SU-DHL-6 (cell line): ENCODE measurements around the gene SYNJ1.
"Not testable (repeated sequence)": the region's sequence is repeated elsewhere in the genome, so short reads cannot be mapped to it uniquely, and the experiment has no call there.

Source experiments
- H2AFZ ChIP-seq: fragments of 200-600 bp; sonication (generic); 2 replicates; pipeline ENCODE4 v1.6.1; 2014; ENCODE audit warnings: low read depth, mild to moderate bottlenecking, moderate library complexity, mixed read lengths, antibody characterized with exemption, low read length; ENCODE audit not compliant: severe bottlenecking
- H3F3A ChIP-seq: fragments of 200-600 bp; shearing (Covaris generic); 2 replicates; pipeline ENCODE4 v1.6.0; 2016; ENCODE audit warnings: antibody characterized with exemption, mild to moderate bottlenecking; ENCODE audit not compliant: insufficient read depth
- H3K27ac ChIP-seq: fragments of 200-600 bp; sonication (generic); 2 replicates; pipeline ENCODE4 v1.5.1; 2016; ENCODE audit warnings: low read depth, mild to moderate bottlenecking, low read length, moderate library complexity, mixed read lengths
- H3K27me3 ChIP-seq: fragments of 200-600 bp; sonication (generic), shearing (Covaris generic); 2 replicates; pipeline ENCODE4 v1.6.0; 2014; ENCODE audit warnings: mild to moderate bottlenecking, low read length
- H3K36me3 ChIP-seq: fragments of 200-600 bp; sonication (generic); 2 replicates; pipeline ENCODE4 v1.6.1; 2014; ENCODE audit warnings: mild to moderate bottlenecking, low read length, mixed read lengths
- H3K4me2 ChIP-seq: fragments of 300-600, 200-600 bp; shearing (Covaris generic), sonication (generic); 2 replicates; pipeline ENCODE4 v1.6.0; 2014; ENCODE audit warnings: low read length, low read depth, mild to moderate bottlenecking; ENCODE audit not compliant: poor library complexity, severe bottlenecking
- H3K4me3 ChIP-seq: fragments of 200-600 bp; sonication (generic); 2 replicates; pipeline ENCODE4 v1.5.1; 2014; ENCODE audit warnings: antibody characterized with exemption, low read length, mild to moderate bottlenecking, mixed read lengths; ENCODE audit not compliant: insufficient read depth, poor library complexity, severe bottlenecking
- H3K79me2 ChIP-seq: fragments of 200-600 bp; sonication (generic); 2 replicates; pipeline ENCODE4 v1.6.1; 2014; ENCODE audit warnings: mild to moderate bottlenecking, low read length, moderate library complexity; ENCODE audit not compliant: insufficient read depth
- H3K9ac ChIP-seq: fragments of 200-600 bp; sonication (generic); 2 replicates; pipeline ENCODE4 v1.7.0; 2014; ENCODE audit warnings: mild to moderate bottlenecking, low read length
- H3K9me2 ChIP-seq: fragments of 200-600 bp; sonication (generic); replicated peaks from 2 replicates; pipeline ENCODE4 v1.6.1; 2014; ENCODE audit warnings: low read length; ENCODE audit not compliant: insufficient read depth
- H3K9me3 ChIP-seq: fragments of 200-600 bp; sonication (generic); 2 replicates; pipeline ENCODE4 v1.6.1; 2014; ENCODE audit warnings: low read length, mixed read lengths; ENCODE audit not compliant: insufficient read depth
- H4K20me1 ChIP-seq: fragments of 200-600 bp; sonication (generic); 2 replicates; pipeline ENCODE4 v1.6.1; 2014; ENCODE audit warnings: low read depth, mild to moderate bottlenecking, antibody characterized with exemption, low read length, moderate library complexity, mixed read lengths
- CTCF ChIP-seq: fragments of 200-600 bp; sonication (generic); IDR thresholded peaks from one replicate; pipeline ENCODE4 v1.5.1; 2017; ENCODE audit warnings: antibody characterized with exemption, mild to moderate bottlenecking, low read length, moderate library complexity; ENCODE audit not compliant: insufficient read depth, poor library complexity, severe bottlenecking
- EZH2phosphoT487 ChIP-seq: fragments of 200-600 bp; sonication (generic), shearing (Covaris generic); conservative IDR thresholded peaks from 2 replicates; pipeline ENCODE4 v1.6.1; 2018; ENCODE audit warnings: mild to moderate bottlenecking, antibody characterized with exemption, low read length, moderate library complexity, mixed read lengths

Gene SYNJ1

GRCh38 chr21:32674038-32674437 lies 53.8 kb downstream of the SYNJ1 start:
- H3K4me3 ChIP-seq, result no peak overlapping the region
- no peaks in the 10 kb centered on the region for H3K9me3 ChIP-seq
- H3K27ac ChIP-seq, result no peak overlapping the region
- H3K9ac ChIP-seq, result no peak overlapping the region
- no peak overlapping the region for H2AFZ ChIP-seq
- no peaks in the 10 kb centered on the region for H3K79me2 ChIP-seq
- H3K9me2 ChIP-seq, result no peaks in the 10 kb centered on the region
- TF ChIP-seq CTCF (no peak), EZH2phosphoT487 (no peak)
- no peaks in the 10 kb centered on the region for H4K20me1 ChIP-seq
- H3K27me3 ChIP-seq, result no peaks in the 10 kb centered on the region
- H3F3A ChIP-seq, result no peaks in the 10 kb centered on the region
- no peak overlapping the region for H3K4me2 ChIP-seq
- peaks cover 4% of the 10 kb centered on the region for H3K36me3 ChIP-seq

- Histone ChIP-seq H4K20me1 (no peaks in the 10 kb centered on the region), H3K27me3 (no peaks in the 10 kb centered on the region), H3K27ac (no peak overlapping the region), H3K9me2 (no peaks in the 10 kb centered on the region), H3K4me3 (no peak overlapping the region), H2AFZ (no peak overlapping the region), H3F3A (no peaks in the 10 kb centered on the region), H3K4me2 (no peak overlapping the region), H3K79me2 (no peaks in the 10 kb centered on the region), H3K9ac (no peak overlapping the region), H3K36me3 (peaks cover 29% of the 10 kb centered on the region; the same call in 1 of the 2 replicates), H3K9me3 (peaks cover 14% of the 10 kb centered on the region; the same call in 1 of the 2 replicates)
- TF ChIP-seq CTCF (no peak), EZH2phosphoT487 (no peak)
Measured at GRCh38 chr21:32666258-32666657, 61.6 kb downstream of the SYNJ1 start.

GRCh38 chr21:32664095-32664494 lies 63.7 kb downstream of the SYNJ1 start:
- not testable (repeated sequence) for H3K79me2 ChIP-seq, H3K9ac ChIP-seq, H4K20me1 ChIP-seq, H3K27me3 ChIP-seq, H3K27ac ChIP-seq, H3F3A ChIP-seq, H3K4me3 ChIP-seq, H2AFZ ChIP-seq, H3K4me2 ChIP-seq, H3K9me2 ChIP-seq
- Histone ChIP-seq H3K36me3 (peaks cover 29% of the 10 kb centered on the region; the same call in 1 of the 2 replicates), H3K9me3 (peaks cover 14% of the 10 kb centered on the region; the same call in 1 of the 2 replicates)

- H3K27ac ChIP-seq, H3K79me2 ChIP-seq, H3K9ac ChIP-seq, H3F3A ChIP-seq, H3K4me2 ChIP-seq, H2AFZ ChIP-seq, H3K9me2 ChIP-seq, H3K4me3 ChIP-seq, H3K27me3 ChIP-seq, H4K20me1 ChIP-seq: not testable (repeated sequence)
- peaks cover 33% of the 10 kb centered on the region; the same call in 1 of the 2 replicates for H3K36me3 ChIP-seq
- H3K9me3 ChIP-seq, result peaks cover 14% of the 10 kb centered on the region; the same call in 1 of the 2 replicates
Measured at GRCh38 chr21:32661981-32662380, 65.8 kb downstream of the SYNJ1 start.

DNA sequence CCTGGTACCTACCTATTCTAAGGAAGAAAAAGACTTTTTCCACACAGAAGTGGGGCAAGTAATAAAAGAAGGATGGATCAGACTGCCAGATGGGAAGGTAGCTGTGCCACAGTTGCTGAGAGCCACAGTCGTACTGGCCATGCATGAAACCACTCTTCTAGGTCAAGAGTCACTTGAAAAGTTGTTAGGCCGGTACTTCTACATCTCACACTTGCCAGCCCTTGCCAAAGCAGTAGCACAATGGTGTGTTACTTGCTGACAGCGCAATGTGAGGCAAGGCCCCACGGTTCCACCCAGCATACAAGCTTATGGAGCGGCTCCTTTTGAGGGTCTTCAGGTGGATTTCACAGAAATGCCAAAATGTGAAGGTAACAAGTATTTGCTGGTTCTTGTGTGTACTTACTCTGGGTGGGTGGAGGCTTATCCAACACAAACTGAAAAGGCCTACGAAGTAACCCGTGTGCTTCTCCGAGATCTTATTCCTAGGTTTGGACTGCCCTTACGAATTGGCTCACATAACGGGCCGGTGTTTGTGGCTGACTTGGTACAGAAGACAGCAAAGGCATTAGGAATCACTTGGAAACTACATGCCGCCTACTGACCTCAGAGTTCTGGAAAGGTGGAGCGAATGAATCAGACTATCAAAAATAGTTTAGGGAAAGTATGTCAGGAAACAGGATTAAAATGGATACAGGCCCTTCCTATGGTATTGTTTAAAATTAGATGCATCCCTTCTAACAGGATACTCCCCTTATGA lies 66.6 kb downstream of the SYNJ1 start:
- H2AFZ ChIP-seq, H3K4me2 ChIP-seq, H3F3A ChIP-seq, H3K9ac ChIP-seq, H4K20me1 ChIP-seq, H3K4me3 ChIP-seq, H3K27me3 ChIP-seq, H3K9me2 ChIP-seq, H3K79me2 ChIP-seq, H3K27ac ChIP-seq: not testable (repeated sequence)
- H3K36me3 ChIP-seq, result peaks cover 26% of the 10 kb centered on the region; the same call in 1 of the 2 replicates
- H3K9me3 ChIP-seq, result peaks cover 14% of the 10 kb centered on the region; the same call in 1 of the 2 replicates
